B cell (primary cell): Measurements from ENCODE around the gene EDN3. TPM values are rescaled to one million over a fixed set of nuclear protein-coding genes. Genes with fewer than 3 reads are reported as not detected.

Experiments
- ATAC-seq: fragments of 200-7000 bp; cut with Tn5 transposase; one replicate; pipeline ENCODE4 v1.10.0; 2021; ENCODE audit warnings: low read depth, mild to moderate bottlenecking, moderate number of reproducible peaks, moderate library complexity
- CTCF ChIA-PET: fragments of 350-600 bp; sonication (Branson Sonifier 250); formaldehyde crosslinking; loops from one replicate; lab custom pipeline; 2021; ENCODE audit warnings: antibody characterized with exemption, inconsistent platforms; lab: Charles Lee
- POLR2A ChIA-PET: fragments of 350-600 bp; sonication (Branson Sonifier 250); formaldehyde crosslinking; loops from one replicate; lab custom pipeline; 2021; ENCODE audit warnings: antibody characterized with exemption; lab: Charles Lee
- DNase-seq: peaks from one replicate; pipeline ENCODE4 v3.0.0; 2013
- H2AFZ ChIP-seq: 2 replicates; pipeline ENCODE4 v1.6.1; 2012; ENCODE audit warnings: mild to moderate bottlenecking, low read depth, low read length; ENCODE audit not compliant: insufficient read depth, poor library complexity, severe bottlenecking
- H3K27ac ChIP-seq, 2 donors: 1 replicate in 1 of 2; 2 replicates in 1 of 2; pipeline ENCODE4 v1.5.1; 2012 to 2013; ENCODE audit warnings: low read length in 2 of 2, mild to moderate bottlenecking in 2 of 2, moderate library complexity in 1 of 2
- H3K27me3 ChIP-seq, 4 experiments: fragments of 200-600 bp in 1 of 4; sonication (generic) in 1 of 4; replicated peaks in 1 of 4; 1 replicate in 2 of 4; 2 replicates in 2 of 4; pipeline versions ENCODE4 v1.6.1 to v1.7.0; 2013 to 2016; ENCODE audit warnings: low read length in 3 of 4, mild to moderate bottlenecking in 2 of 4, mixed read lengths in 1 of 4, moderate library complexity in 1 of 4; ENCODE audit not compliant: insufficient read depth in 4 of 4, control insufficient read depth in 3 of 4; ENCODE audit errors: control extremely low read depth in 1 of 4
- H3K36me3 ChIP-seq, 2 experiments: replicated peaks in 1 of 2; 1 replicate in 1 of 2; 2 replicates in 1 of 2; pipeline versions ENCODE4 v1.6.1 to v1.7.1; 2013; ENCODE audit warnings: low read length in 1 of 2; ENCODE audit not compliant: insufficient read depth in 2 of 2, control insufficient read depth in 1 of 2; ENCODE audit errors: control extremely low read depth in 1 of 2, extremely low read depth in 1 of 2
- H3K4me1 ChIP-seq, 2 donors: fragments of 200-600 bp in 1 of 2; sonication (generic) in 1 of 2; 1 replicate in 1 of 2; 2 replicates in 1 of 2; pipeline versions ENCODE4 v1.5.1 to v1.6.1; 2013 to 2017; ENCODE audit warnings: low read length in 2 of 2; ENCODE audit not compliant: control insufficient read depth in 2 of 2, insufficient read depth in 2 of 2
- H3K4me2 ChIP-seq: replicated peaks from 2 replicates; pipeline ENCODE3; 2012; ENCODE audit warnings: mild to moderate bottlenecking, low read depth, low read length; ENCODE audit not compliant: poor library complexity, severe bottlenecking
- H3K4me3 ChIP-seq, 5 experiments: fragments of 200-600 bp in 1 of 5; sonication (generic) in 1 of 5; 1 replicate in 3 of 5; 2 replicates in 2 of 5; pipeline versions ENCODE4 v1.5.1 to v1.7.0; 2011 to 2016; ENCODE audit warnings: low read length in 4 of 5, mild to moderate bottlenecking in 4 of 5, low read depth in 2 of 5, control low read depth in 1 of 5, moderate library complexity in 1 of 5; ENCODE audit not compliant: insufficient read depth in 1 of 5; ENCODE audit errors: control extremely low read depth in 1 of 5, extremely low read depth in 1 of 5
- H3K79me2 ChIP-seq: fragments of 200-600 bp; sonication (generic); one replicate; pipeline ENCODE4 v1.6.0; 2016; ENCODE audit warnings: low read length; ENCODE audit not compliant: control insufficient read depth, insufficient read depth
- H3K9ac ChIP-seq: fragments of 200-600 bp; sonication (generic); 2 replicates; pipeline ENCODE4 v1.6.1; 2017; ENCODE audit warnings: mild to moderate bottlenecking, low read length, moderate library complexity
- H3K9me3 ChIP-seq, 3 donors: one replicate each; pipeline versions ENCODE4 v1.6.1 to v1.7.1; 2013; ENCODE audit warnings: low read length in 2 of 3; ENCODE audit not compliant: control insufficient read depth in 2 of 3, insufficient read depth in 1 of 3; ENCODE audit errors: control extremely low read depth in 1 of 3
- H4K20me1 ChIP-seq: 2 replicates; pipeline ENCODE4 v1.6.0; 2012; ENCODE audit warnings: mild to moderate bottlenecking, low read length; ENCODE audit not compliant: insufficient read depth, control insufficient read depth, poor library complexity, severe bottlenecking
- H3K27ac Mint-ChIP-seq: one replicate; pipeline ENCODE4 v1.8.0; 2021; ENCODE audit warnings: mixed read lengths
- H3K27me3 Mint-ChIP-seq: one replicate; pipeline ENCODE4 v1.8.0; 2021; ENCODE audit warnings: mixed read lengths
- H3K4me1 Mint-ChIP-seq: one replicate; pipeline ENCODE4 v1.8.0; 2021; ENCODE audit warnings: mixed read lengths
- H3K4me3 Mint-ChIP-seq: one replicate; pipeline ENCODE4 v1.8.0; 2021; ENCODE audit warnings: mixed read lengths
- H3K9me3 Mint-ChIP-seq: one replicate; pipeline ENCODE4 v1.8.0; 2022; ENCODE audit warnings: mixed read lengths; ENCODE audit not compliant: insufficient read depth
- EZH2 ChIP-seq: IDR thresholded peaks from 2 replicates; pipeline ENCODE4 v1.6.1; 2012; ENCODE audit warnings: borderline replicate concordance, low read depth, mild to moderate bottlenecking, moderate library complexity, low read length; ENCODE audit not compliant: insufficient read depth, poor library complexity, severe bottlenecking
- WGBS: methylation state at CpG from one replicate; pipeline ENCODE4 v1.1.5; 2013; ENCODE audit warnings: missing lambda C conversion rate; ENCODE audit not compliant: insufficient coverage; 5-methylcytosine and 5-hydroxymethylcytosine counted together
- intact Hi-C: fragments of 100-400 bp; cut with micrococcal nuclease; formaldehyde crosslinking; loops from one replicate; pipeline ENCODE4 v1.10.0; 2022
- polyA plus RNA-seq: library from polyadenylated mRNA; depleted of rRNA; stranded (reverse); fragments of >200 nt; gene quantifications from 2 replicates; pipeline ENCODE4 v1.2.3, GENCODE V29; 2012
- total RNA-seq, 2 donors: library from RNA; stranded (reverse); fragments of 120-200 nt in 1 of 2; gene quantifications; 1 replicate in 1 of 2; 2 replicates in 1 of 2; pipeline versions ENCODE4 v1.2.3 to v1.2.4, GENCODE V29; 2013 to 2022

The EDN3 gene
- total and polyA plus RNA-seq, 2 donors (not counting 1 experiment from before 2014, with no cell fraction given), result 0.04 TPM; not detected in 1

GRCh38 chr20:59375541-59375940 is 75.1 kb downstream of the EDN3 start:
- no peak overlapping the region for H3K27ac Mint-ChIP-seq
- Histone ChIP-seq H3K27me3 (peaks cover 0 to 10% (median 1%) of the 10 kb centered on the region in 4 experiments), H4K20me1 (no peaks in the 10 kb centered on the region), H3K27ac (no peak overlapping the region), H3K4me2 (no peak overlapping the region), H3K9ac (no peak overlapping the region), H3K4me3 (no peak overlapping the region), H3K4me1 (no peaks in the 10 kb centered on the region), H3K9me3 (no peaks in the 10 kb centered on the region), H3K36me3 (no peaks in the 10 kb centered on the region), H2AFZ (no peak overlapping the region), H3K79me2 (no peaks in the 10 kb centered on the region)
- TF ChIP-seq EZH2, result no peak
- ChIA-PET CTCF (no interaction called here), POLR2A (no interaction called here)
- ATAC-seq (no peak), DNase-seq (no peak)
- intact Hi-C loops, result no loop called here
- no peaks in the 10 kb centered on the region for H3K9me3 Mint-ChIP-seq
- no peaks in the 10 kb centered on the region for H3K4me1 Mint-ChIP-seq
- H3K27me3 Mint-ChIP-seq, result peaks cover 43% of the 10 kb centered on the region
- WGBS, result 63% methylated on average over 1 of the region's 3 CpGs
- no peak overlapping the region for H3K4me3 Mint-ChIP-seq

Other genes starting within 250 kb of the EDN3 start
- 10.5 and 14.1 TPM in 2 replicates for gene ZNF831, start 136.8 kb upstream of the EDN3 start, total RNA-seq
- 1.7 and 2.4 TPM in 2 replicates for gene ZNF831, start 136.8 kb upstream of the EDN3 start, polyA plus RNA-seq